ENCODE measurements around the gene AGBL4.

AGBL4 gene

GRCh38 chr1:48772211-48772610 lies 1251.5 kb downstream of the AGBL4 start:
- H3K4me3 Mint-ChIP-seq = peak overlapping the region; percentile 19 to 61 (median 54)
- peaks cover 63% of the 10 kb centered on the region for H3K4me1 Mint-ChIP-seq
- peaks cover 34% of the 10 kb centered on the region for H3K36me3 Mint-ChIP-seq (ENCODE audit: low read depth)
- peak overlapping the region; percentile 84 to 87 (median 84) for H3K27ac Mint-ChIP-seq
- no peaks in the 10 kb centered on the region for H3K27me3 Mint-ChIP-seq (ENCODE audit: low read depth)
- TF ChIP-seq CTCF (IDR thresholded peaks at IDR 0.05; ENCODE audit: unreplicated experiment in 3 of 3) = no peak
- H3K9me3 Mint-ChIP-seq = no peaks in the 10 kb centered on the region

GRCh38 chr1:48771561-48771960 lies 1252.2 kb downstream of the AGBL4 start:
- peaks cover 38% of the 10 kb centered on the region for H3K36me3 Mint-ChIP-seq (ENCODE audit: low read depth)
- H3K4me3 Mint-ChIP-seq = peak overlapping the region in 1 of 3 experiments; percentile 54
- peak overlapping the region in 2 of 3 experiments; percentile 84 for H3K27ac Mint-ChIP-seq

GRCh38 chr1:48767975-48768510 lies 1255.7 kb downstream of the AGBL4 start:
- H3K36me3 Mint-ChIP-seq (ENCODE audit: low read depth) = peaks cover 62% of the 10 kb centered on the region
- no peak for TF ChIP-seq CTCF (IDR thresholded peaks at IDR 0.05; ENCODE audit: unreplicated experiment in 3 of 3)
- no peak overlapping the region for H3K4me3 Mint-ChIP-seq
- no peaks in the 10 kb centered on the region for H3K27me3 Mint-ChIP-seq (ENCODE audit: low read depth)
- H3K27ac Mint-ChIP-seq = no peak overlapping the region
- peaks cover 46% of the 10 kb centered on the region for H3K4me1 Mint-ChIP-seq
- no peaks in the 10 kb centered on the region for H3K9me3 Mint-ChIP-seq

More at GRCh38 chr1:48771561-48771960, 1252.2 kb downstream of the AGBL4 start:
- TF ChIP-seq CTCF (IDR thresholded peaks at IDR 0.05; ENCODE audit: unreplicated experiment in 3 of 3) = no peak
- Mint-ChIP-seq H3K4me1 (peaks cover 60% of the 10 kb centered on the region), H3K27me3 (ENCODE audit: low read depth) (no peaks in the 10 kb centered on the region), H3K9me3 (no peaks in the 10 kb centered on the region)

- no peak overlapping the region for H3K4me3 Mint-ChIP-seq
- peaks cover 63% of the 10 kb centered on the region for H3K36me3 Mint-ChIP-seq (ENCODE audit: low read depth)
- H3K27ac Mint-ChIP-seq = no peak overlapping the region
- TF ChIP-seq CTCF (IDR thresholded peaks at IDR 0.05; ENCODE audit: unreplicated experiment in 3 of 3) = no peak
- peaks cover 32% of the 10 kb centered on the region for H3K4me1 Mint-ChIP-seq
- H3K27me3 Mint-ChIP-seq (ENCODE audit: low read depth) = no peaks in the 10 kb centered on the region
- no peaks in the 10 kb centered on the region for H3K9me3 Mint-ChIP-seq
Observed at GRCh38 chr1:48765335-48765734, 1258.4 kb downstream of the AGBL4 start.

GRCh38 chr1:48761986-48762385 lies 1261.8 kb downstream of the AGBL4 start:
- Mint-ChIP-seq H3K4me3 (no peak overlapping the region), H3K36me3 (ENCODE audit: low read depth) (peaks cover 82% of the 10 kb centered on the region), H3K9me3 (no peaks in the 10 kb centered on the region), H3K4me1 (peaks cover 12% of the 10 kb centered on the region), H3K27ac (peak overlapping the region in 1 of 3 experiments; percentile 9), H3K27me3 (ENCODE audit: low read depth) (no peaks in the 10 kb centered on the region)
- TF ChIP-seq CTCF (IDR thresholded peaks at IDR 0.05; ENCODE audit: unreplicated experiment in 3 of 3) = no peak

- Mint-ChIP-seq H3K4me1 (peaks cover 12% of the 10 kb centered on the region), H3K4me3 (no peak overlapping the region), H3K27me3 (ENCODE audit: low read depth) (no peaks in the 10 kb centered on the region), H3K27ac (peak overlapping the region in 1 of 3 experiments; percentile 9), H3K36me3 (ENCODE audit: low read depth) (peaks cover 83% of the 10 kb centered on the region), H3K9me3 (no peaks in the 10 kb centered on the region)
- TF ChIP-seq CTCF (IDR thresholded peaks at IDR 0.05; ENCODE audit: unreplicated experiment in 3 of 3) = no peak
Observed at GRCh38 chr1:48761411-48761810, 1262.3 kb downstream of the AGBL4 start.

Data from nephron (organoid).